ENCODE results near the gene COL6A1. TPM values are rescaled to one million over a fixed set of nuclear protein-coding genes. Genes with fewer than 3 reads are reported as not detected.
"Not testable (repeated sequence)": the region's sequence is repeated elsewhere in the genome, so short reads cannot be mapped to it uniquely, and the experiment has no call there.

COL6A1 gene
- total RNA-seq, 1 experiment from 2014 or later = 243 TPM

DNA sequence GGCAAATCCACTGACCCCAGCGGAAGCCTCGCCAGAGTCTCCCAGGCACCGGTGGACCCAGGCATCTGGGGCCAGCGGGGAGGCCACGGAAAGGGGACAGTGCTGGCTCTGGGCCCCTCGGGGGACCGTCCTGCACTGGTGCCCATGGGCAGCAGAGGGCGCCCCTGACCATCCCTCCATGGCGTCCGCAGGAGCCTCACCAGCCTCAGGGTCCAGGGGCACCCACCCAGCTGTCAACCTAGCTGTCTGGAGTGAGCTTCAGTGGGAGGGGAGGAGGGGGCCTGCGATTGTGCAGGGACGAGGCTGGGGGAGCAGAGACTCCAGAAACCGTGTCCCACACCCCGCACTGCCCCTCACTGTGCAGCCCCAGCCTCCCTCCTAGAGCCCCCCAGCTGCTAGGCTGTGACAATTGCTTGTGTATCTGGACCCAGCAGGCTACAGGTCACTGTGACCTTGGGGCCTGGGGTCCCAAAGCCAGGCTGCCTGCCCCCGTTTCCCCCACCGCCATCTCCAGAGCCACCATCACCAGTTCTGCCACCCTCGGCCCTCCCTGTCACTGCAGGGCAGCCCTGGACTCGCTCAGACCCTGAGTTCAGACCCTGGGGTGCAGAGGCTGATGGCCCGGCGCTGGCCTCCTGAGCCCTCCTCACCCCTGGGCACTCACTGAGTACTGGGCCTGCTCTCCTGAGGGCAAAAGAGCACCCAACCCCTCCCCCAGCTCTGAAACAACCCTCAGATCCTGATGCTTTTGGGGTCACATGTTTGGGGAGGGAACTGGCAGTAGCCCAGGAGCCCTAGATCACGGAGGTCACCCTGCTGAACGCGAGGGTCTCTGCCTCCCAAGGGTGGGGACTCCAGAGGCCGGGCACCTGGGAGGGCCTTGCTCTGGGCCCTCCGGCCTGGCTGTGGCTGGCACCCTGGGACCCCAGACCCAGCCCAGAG lies 10.6 kb upstream of the COL6A1 start:
- Histone ChIP-seq H3K4me3 (ENCODE audit: insufficient read depth, low read depth, low read length) (no peak overlapping the region), H3K36me3 (replicated peaks; ENCODE audit: control insufficient read depth, insufficient read depth, low read length) (no peaks in the 10 kb centered on the region), H3K27me3 (ENCODE audit: control insufficient read depth, insufficient read depth, low read length) (peaks cover 9% of the 10 kb centered on the region)
- DNase-seq = peak; percentile 96

DNA sequence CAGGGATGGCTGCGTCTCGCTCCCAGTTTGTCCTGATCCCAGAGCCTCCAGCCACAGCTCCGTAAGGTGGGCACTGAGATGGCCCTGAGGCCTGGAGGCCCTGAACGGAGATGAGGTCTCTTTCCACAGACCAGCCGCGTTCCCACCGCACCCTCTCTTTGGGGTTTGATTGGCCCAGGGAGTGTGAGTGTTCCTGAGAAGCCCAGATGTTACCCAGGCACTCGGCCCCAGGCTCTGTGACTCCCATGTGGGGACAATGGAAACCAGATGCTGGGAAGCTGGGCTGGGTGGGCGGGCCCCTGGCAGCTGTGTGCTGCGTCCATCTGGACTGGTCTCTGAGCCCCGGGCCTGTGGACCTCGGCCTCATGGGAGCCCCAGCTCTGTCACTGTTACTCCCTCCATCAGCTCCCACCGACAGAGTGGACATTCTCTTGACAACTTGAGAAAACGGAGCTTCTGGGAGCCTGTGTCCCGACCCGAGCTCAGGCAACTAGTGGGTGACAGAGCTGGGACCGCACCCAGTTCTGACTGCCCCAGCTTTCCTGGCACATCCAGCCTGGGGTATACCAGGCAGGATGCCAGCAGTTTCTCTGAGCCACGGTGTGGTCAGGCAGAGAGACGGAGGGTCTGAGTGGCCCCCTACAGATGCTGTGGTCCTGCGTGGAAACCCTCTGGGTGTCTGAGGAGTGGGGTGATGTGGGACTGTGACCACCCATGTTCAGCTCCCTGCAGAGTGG lies 9.8 kb upstream of the COL6A1 start:
- H3K36me3 ChIP-seq (replicated peaks; ENCODE audit: control insufficient read depth, insufficient read depth, low read length) = no peaks in the 10 kb centered on the region
- H3K27me3 ChIP-seq (ENCODE audit: control insufficient read depth, insufficient read depth, low read length) = peaks cover 9% of the 10 kb centered on the region
- DNase-seq = peak; percentile 63
- no peak overlapping the region for H3K4me3 ChIP-seq (ENCODE audit: insufficient read depth, low read depth, low read length)

DNA sequence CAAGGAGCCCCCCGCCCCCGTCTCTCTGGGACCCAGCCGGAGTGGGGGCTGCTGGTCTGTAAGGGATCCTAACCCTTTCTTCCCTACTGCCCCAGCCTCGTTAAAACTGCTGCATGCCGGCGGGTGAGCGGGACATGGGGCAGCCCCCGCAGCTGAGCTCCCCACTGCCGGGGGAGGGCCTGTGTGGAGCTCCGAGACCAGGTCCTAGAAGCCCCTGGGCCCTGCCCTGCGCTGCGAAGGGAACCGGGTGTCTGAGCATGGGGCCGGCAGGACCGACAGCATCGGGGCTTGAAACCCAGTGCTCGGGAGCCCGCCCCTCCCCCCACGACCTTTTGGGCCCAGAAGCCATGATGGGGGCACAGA lies 9.2 kb upstream of the COL6A1 start:
- no peaks in the 10 kb centered on the region for H3K36me3 ChIP-seq (replicated peaks; ENCODE audit: control insufficient read depth, insufficient read depth, low read length)
- DNase-seq = peak; percentile 83
- H3K4me3 ChIP-seq (ENCODE audit: insufficient read depth, low read depth, low read length) = peak overlapping the region; percentile 54; the same call in 1 of the 2 replicates
- H3K27me3 ChIP-seq (ENCODE audit: control insufficient read depth, insufficient read depth, low read length) = peaks cover 9% of the 10 kb centered on the region

DNA sequence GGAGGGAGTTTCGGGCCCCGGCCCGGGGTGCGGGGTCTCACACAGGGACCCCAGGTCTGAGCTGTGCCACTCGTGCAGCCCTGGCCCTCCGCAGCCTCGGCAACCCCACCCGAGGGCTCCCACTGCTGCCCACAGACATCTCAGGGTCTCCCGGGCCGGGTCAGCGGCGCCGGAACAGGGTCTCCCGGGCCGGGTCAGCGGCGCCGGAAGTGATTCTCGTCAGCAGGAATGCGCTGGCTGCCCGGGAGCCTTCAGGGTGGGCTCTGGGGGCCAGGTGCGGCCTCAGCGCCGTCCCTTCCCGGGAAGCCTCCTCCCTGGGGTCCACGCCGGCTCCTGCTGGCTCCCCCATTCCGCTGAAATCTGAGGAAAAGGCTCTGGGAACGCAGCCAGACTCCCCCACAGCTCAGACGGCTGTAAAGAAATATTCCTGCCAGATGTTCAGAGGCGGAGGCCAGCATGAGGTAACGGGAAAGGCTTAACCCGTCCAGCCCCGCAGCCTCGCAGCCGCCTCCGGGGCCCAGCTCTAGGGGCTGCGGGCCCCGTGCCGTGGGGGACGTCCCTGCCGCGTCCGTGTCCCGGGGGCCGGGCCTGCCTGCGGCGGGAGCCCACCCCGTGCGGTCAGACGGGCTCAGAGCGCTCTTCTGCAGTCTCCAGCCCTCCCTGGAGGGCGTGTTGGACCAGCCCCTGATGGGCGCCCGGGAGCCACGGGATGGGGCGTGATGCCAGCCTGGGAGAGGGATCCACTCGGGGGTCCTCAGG lies 8.7 kb upstream of the COL6A1 start:
- DNase-seq = peak; percentile 80
- Histone ChIP-seq H3K36me3 (replicated peaks; ENCODE audit: control insufficient read depth, insufficient read depth, low read length) (no peaks in the 10 kb centered on the region), H3K4me3 (ENCODE audit: insufficient read depth, low read depth, low read length) (peak overlapping the region; percentile 54), H3K27me3 (ENCODE audit: control insufficient read depth, insufficient read depth, low read length) (peaks cover 9% of the 10 kb centered on the region)

DNA sequence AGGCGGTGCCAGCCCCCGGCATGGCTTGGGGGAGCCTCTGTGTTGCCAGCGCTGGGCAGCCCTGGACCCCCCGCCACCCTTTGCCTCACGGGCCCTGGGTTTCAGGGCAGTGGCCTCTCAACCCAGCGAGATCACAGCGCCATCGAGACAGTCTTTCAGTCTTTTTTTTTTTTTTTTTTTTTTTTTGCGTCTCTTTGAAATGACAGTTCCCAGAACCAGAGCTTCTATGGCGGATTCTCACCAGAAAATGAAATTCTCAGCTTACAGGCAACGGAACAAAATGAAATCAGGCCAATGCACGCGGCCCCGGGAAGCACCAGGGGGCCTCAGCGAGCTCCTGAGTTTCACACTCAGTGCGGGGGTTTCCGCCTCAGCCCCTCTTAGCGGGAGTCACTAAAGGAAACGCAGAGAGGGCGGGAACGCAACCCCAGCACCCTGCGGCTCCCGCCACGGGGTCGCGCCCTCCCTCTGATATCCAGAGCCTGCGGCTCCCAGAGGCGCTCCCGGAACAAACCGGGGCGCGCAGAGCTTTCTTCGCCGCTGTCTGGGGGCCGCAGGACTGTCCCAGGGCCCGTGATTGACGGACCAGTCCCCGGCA lies 8.0 kb upstream of the COL6A1 start:
- Histone ChIP-seq H3K36me3 (replicated peaks; ENCODE audit: control insufficient read depth, insufficient read depth, low read length) (no peaks in the 10 kb centered on the region), H3K4me3 (ENCODE audit: insufficient read depth, low read depth, low read length) (peak overlapping the region; percentile 54), H3K27me3 (ENCODE audit: control insufficient read depth, insufficient read depth, low read length) (peaks cover 9% of the 10 kb centered on the region)
- peak; percentile 90 for DNase-seq

DNA sequence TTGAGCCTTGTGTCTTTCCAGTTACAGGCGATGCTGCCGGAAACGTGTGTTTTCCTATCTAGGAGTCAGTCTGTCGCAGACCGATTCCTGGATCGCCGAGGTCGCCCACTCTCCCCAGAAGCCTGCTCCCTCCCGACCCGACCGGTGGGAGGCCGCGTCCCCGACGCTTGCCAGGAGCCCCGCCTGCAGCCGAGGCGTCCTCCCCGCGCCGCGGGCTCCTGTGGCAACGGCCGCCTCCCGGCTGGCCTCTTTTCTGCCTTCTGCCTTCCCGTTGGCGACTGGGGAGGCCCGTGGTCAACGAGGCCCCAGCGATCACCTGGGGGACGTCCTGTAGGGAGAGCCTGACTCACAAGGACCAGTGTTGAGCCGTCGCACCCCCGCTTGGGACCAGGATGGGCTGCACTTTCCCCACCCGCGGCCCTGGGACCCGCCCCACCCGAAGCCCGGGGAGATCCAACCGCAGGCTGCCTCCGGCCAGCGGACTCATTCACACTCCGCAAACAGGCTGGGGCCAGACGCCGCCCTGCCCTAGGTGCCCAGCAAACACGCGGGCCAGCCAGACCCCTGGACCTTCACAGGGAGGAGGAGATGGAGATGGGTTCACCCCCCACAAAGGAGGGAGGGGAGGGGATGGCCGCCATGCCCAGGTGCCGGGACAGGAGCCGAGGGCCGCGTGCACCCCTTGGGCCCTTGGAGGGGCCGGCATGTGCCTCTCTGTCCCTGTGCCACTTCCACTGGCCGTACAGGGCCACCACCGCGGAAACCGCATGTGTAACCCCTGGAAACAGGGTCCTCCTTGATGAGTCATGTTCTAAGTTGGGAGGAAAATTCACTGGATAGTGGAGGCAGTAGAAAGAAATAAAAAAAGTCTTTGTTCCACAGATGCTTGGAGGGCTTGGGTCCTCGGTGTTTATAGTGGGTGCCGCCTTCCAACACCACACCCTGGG lies 7.2 kb upstream of the COL6A1 start:
- Histone ChIP-seq H3K4me3 (ENCODE audit: insufficient read depth, low read depth, low read length) (peak overlapping the region; percentile 54), H3K27me3 (ENCODE audit: control insufficient read depth, insufficient read depth, low read length) (peaks cover 9% of the 10 kb centered on the region), H3K36me3 (replicated peaks; ENCODE audit: control insufficient read depth, insufficient read depth, low read length) (no peaks in the 10 kb centered on the region)
- DNase-seq = peak; percentile 90

DNA sequence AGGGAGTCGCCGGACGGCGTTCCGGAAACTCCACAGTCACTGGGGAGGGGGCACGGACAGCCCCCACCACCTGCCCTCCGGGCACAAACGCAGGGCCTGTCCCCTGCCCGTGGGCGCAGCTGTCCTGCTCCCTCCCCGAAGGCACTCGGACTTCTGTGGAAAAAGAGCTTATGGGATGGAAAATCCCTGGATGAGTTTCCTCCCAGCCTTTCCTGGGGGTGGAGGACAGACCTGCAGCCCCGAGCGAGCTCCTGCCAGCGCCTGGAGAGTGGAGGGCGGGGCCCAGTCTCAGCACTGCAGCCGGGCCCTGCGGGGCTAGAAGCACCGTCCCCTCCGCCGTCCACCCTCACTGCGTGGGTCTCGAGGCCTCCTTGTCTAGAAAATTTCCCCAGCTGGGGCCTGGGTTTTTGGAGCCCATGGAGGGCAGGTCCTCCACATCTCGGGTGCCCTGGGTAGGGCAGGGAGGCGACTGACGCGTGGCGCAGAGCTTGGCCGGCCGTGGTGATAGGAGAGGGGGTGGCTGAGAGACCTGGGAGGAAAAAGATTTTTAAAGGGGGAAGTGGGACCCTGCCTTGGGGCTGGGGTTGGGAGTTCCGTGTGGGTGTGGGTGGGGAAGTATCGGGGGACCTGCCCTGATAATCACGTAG lies 6.4 kb upstream of the COL6A1 start:
- H3K4me3 ChIP-seq (ENCODE audit: insufficient read depth, low read depth, low read length) = peak overlapping the region; percentile 54
- peak; percentile 90 for DNase-seq
- peaks cover 14% of the 10 kb centered on the region for H3K27me3 ChIP-seq (ENCODE audit: control insufficient read depth, insufficient read depth, low read length)
- no peaks in the 10 kb centered on the region for H3K36me3 ChIP-seq (replicated peaks; ENCODE audit: control insufficient read depth, insufficient read depth, low read length)

DNA sequence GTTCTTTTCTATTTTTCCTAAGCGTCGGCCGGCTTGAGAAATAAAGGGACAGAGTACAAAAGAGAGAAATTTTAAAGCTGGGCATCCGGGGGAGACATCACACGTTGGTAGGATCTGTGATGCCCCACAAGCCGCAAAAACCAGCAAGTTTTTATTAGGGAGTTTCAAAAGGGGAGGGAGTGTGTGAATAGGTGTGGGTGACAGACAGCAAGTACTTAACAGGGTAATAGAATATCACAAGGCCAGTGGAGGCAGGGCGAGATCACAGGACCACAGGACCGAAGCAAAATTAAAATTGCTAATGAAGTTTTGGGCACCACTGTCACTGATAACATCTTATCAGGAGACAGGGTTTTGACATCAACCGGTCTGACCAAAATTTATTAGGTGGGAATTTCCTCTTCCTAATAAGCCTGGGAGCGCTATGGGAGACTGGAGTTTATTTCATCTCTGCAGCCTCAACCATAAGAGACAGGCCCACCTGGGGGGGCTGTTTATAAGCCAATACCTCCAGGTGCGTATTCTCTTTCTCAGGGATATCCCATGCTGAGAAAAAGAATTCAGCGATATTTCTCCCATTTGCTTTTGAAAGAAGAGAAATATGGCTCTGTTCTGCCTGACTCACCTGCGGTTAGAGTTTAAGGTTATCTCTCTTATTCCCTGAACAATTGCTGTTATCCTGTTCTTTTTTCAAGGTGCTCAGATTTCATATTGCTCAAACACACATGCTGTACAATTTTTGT lies 5.7 kb upstream of the COL6A1 start:
- Histone ChIP-seq H3K27me3 (ENCODE audit: control insufficient read depth, insufficient read depth, low read length) (peaks cover 16% of the 10 kb centered on the region), H3K4me3 (ENCODE audit: insufficient read depth, low read depth, low read length) (peak overlapping the region; percentile 54; the same call in 1 of the 2 replicates)
- H3K36me3 ChIP-seq (replicated peaks; ENCODE audit: control insufficient read depth, insufficient read depth, low read length); DNase-seq: not testable (repeated sequence)

DNA sequence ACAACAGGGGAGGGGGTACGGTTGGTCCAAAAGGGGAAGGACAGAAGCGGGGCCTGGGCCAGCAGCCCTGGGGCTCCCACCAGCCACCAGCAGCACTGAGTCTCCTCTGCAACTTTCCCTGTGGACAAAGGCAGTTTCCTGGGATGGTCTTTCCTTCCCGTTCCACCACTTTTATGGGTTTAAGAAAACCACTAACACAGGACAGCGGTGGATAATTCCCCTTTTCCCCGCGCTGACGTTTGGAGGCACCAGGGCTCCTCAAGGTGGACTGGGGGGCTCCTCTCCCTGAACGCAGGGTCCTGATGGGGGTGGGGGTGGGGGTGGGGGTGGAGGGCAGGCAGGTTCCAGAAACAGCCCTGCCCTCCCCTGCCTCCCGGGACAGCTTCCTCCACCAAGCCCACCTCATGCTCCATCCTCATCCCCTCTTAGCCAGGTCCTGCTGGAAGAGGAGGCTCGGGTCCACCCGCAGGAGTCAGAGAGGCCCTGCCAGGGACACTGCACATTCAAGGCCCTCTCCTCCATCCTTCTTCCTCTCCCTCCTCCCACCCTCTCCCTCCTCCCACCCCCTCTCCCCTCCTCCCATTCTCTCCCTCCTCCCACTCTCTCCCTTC lies 4.8 kb upstream of the COL6A1 start:
- DNase-seq = peak; percentile 71
- Histone ChIP-seq H3K36me3 (replicated peaks; ENCODE audit: control insufficient read depth, insufficient read depth, low read length) (no peaks in the 10 kb centered on the region), H3K4me3 (ENCODE audit: insufficient read depth, low read depth, low read length) (peak overlapping the region; percentile 24), H3K27me3 (ENCODE audit: control insufficient read depth, insufficient read depth, low read length) (peaks cover 17% of the 10 kb centered on the region)

DNA sequence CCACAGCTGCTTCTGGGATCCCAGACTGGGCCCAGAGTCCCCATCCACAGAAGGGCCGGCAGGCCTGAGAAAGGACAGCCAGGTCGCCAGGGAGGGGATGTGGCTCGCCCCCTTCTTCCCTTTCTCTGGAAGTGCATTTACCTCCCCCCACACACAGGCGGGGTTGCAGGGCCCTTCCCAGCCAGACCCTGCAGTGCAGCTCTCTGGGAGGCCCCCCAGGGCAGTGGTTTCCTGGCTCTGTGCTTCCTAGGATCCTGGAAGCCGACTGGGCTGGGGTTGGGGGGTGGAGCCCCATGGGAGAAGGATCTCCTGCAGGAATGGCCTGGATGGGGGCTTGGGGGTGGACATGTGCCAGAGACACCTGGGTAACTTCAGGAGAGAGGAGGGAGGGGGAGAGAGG lies 4.2 kb upstream of the COL6A1 start:
- peaks cover 17% of the 10 kb centered on the region for H3K27me3 ChIP-seq (ENCODE audit: control insufficient read depth, insufficient read depth, low read length)
- peak overlapping the region; percentile 22 for H3K4me3 ChIP-seq (ENCODE audit: insufficient read depth, low read depth, low read length)
- peak; percentile 81 for DNase-seq
- no peaks in the 10 kb centered on the region for H3K36me3 ChIP-seq (replicated peaks; ENCODE audit: control insufficient read depth, insufficient read depth, low read length)

DNA sequence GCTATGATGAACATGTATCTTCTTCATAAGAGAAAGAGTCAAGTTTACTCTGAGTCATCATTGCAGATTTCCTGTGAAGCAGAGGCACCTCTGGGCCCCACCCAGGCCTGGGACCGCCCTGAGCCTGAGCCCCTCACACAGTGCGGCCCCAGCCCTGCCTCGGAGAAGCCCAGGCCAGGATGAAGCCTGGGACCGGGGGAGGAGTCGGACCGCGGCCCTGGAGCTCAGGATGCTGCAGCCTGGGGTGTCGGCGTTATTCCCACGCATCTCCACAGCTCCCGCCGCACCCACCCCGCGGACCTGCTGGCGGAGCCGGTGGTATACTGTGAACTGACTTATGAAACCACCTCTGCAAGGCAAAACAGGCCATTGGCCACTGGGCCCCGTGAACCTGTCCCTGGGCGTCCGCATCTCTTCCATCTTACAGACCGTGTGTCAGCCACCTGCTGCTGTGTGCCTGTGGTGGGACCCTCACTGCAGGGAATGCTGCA lies 2.4 kb upstream of the COL6A1 start:
- peak; percentile 64 for DNase-seq
- no peak overlapping the region for H3K4me3 ChIP-seq (ENCODE audit: insufficient read depth, low read depth, low read length)
- H3K27me3 ChIP-seq (ENCODE audit: control insufficient read depth, insufficient read depth, low read length) = peaks cover 14% of the 10 kb centered on the region
- no peaks in the 10 kb centered on the region for H3K36me3 ChIP-seq (replicated peaks; ENCODE audit: control insufficient read depth, insufficient read depth, low read length)

DNA sequence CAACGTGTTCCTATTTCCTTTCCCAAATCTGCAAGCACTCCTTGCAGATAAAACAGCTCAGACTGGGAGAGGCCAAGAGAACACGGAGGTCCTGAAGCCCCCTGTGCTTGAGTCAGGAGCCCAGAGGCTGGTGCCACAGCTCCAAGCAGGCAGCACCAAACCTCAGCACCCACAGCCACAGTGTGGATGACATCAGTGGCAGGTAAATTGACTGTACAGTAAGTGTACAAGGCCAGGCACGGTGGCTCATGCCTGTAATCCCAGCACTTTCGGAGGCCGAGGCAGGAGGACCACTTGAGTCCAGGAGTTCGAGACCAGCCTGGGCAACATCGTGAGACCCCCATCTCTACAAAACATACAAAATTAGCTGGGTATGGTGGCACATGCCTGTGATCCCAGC lies 1.9 kb upstream of the COL6A1 start:
- Histone ChIP-seq H3K27me3 (ENCODE audit: control insufficient read depth, insufficient read depth, low read length) (peaks cover 12% of the 10 kb centered on the region), H3K36me3 (replicated peaks; ENCODE audit: control insufficient read depth, insufficient read depth, low read length) (peaks cover 2% of the 10 kb centered on the region; the same call in 1 of the 2 replicates), H3K4me3 (ENCODE audit: insufficient read depth, low read depth, low read length) (no peak overlapping the region)
- DNase-seq = no peak

Measured in H7 (cell line).